Measurements from ENCODE around the gene LHPP. TPM values are rescaled to one million over a fixed set of nuclear protein-coding genes. Genes with fewer than 3 reads are reported as not detected.

The LHPP gene
- total RNA-seq, 1 donor, result 12.5 TPM

GRCh38 chr10:124646483-124647352 is 185.1 kb downstream of the LHPP start:
- no peak for TF ChIP-seq CTCF (IDR thresholded peaks at IDR 0.05; ENCODE audit: insufficient read depth, low read depth, low read length)
- H3K4me3 ChIP-seq (ENCODE audit: low read depth, low read length), result no peak overlapping the region
- DNase-seq (ENCODE audit: low read depth), result peak; percentile 99

GRCh38 chr10:124647421-124648130 is 186.0 kb downstream of the LHPP start:
- DNase-seq (ENCODE audit: low read depth), result peak; percentile 73
- no peak overlapping the region for H3K4me3 ChIP-seq (ENCODE audit: low read depth, low read length)
- TF ChIP-seq CTCF (IDR thresholded peaks at IDR 0.05; ENCODE audit: insufficient read depth, low read depth, low read length), result peak; percentile 49

GRCh38 chr10:124648131-124648475 is 186.5 kb downstream of the LHPP start:
- no peak overlapping the region for H3K4me3 ChIP-seq (ENCODE audit: low read depth, low read length)
- no peak for TF ChIP-seq CTCF (IDR thresholded peaks at IDR 0.05; ENCODE audit: insufficient read depth, low read depth, low read length)
- no peak for DNase-seq (ENCODE audit: low read depth)

GRCh38 chr10:124648738-124649137 is 187.1 kb downstream of the LHPP start:
- peak; percentile 96 for DNase-seq (ENCODE audit: low read depth)
- no peak overlapping the region for H3K4me3 ChIP-seq (ENCODE audit: low read depth, low read length)
- TF ChIP-seq CTCF (IDR thresholded peaks at IDR 0.05; ENCODE audit: insufficient read depth, low read depth, low read length), result no peak

- TF ChIP-seq CTCF (IDR thresholded peaks at IDR 0.05; ENCODE audit: insufficient read depth, low read depth, low read length), result no peak
- DNase-seq (ENCODE audit: low read depth), result peak; percentile 81
- H3K4me3 ChIP-seq (ENCODE audit: low read depth, low read length), result no peak overlapping the region
Observed at GRCh38 chr10:124649214-124649613, 187.6 kb downstream of the LHPP start.

- no peak overlapping the region for H3K4me3 ChIP-seq (ENCODE audit: low read depth, low read length)
- no peak for DNase-seq (ENCODE audit: low read depth)
- no peak for TF ChIP-seq CTCF (IDR thresholded peaks at IDR 0.05; ENCODE audit: insufficient read depth, low read depth, low read length)
Observed at GRCh38 chr10:124650263-124650662, 188.6 kb downstream of the LHPP start.

Data from fibroblast of villous mesenchyme (primary cell).